DMS153 treated with DMSO at 0.1 percent for 48 hours (cell line): ENCODE measurements around the gene DPP6.

Source experiments
- DNase-seq: peaks from one replicate; lab custom pipeline; 2025; ENCODE audit not compliant: unreplicated experiment; lab: John Stamatoyannopoulos, UW

The DPP6 gene

GRCh38 chr7:154332811-154333580 is 280.8 kb downstream of the DPP6 start:
- DNase-seq: no peak

- DNase-seq: no peak
These were observed 284.1 kb downstream of the DPP6 start for GRCh38 chr7:154336295-154336694.

GRCh38 chr7:154338701-154339506 is 286.7 kb downstream of the DPP6 start:
- no peak for DNase-seq

GRCh38 chr7:154342971-154343633 is 290.9 kb downstream of the DPP6 start:
- no peak for DNase-seq

GRCh38 chr7:154343778-154344412 is 291.7 kb downstream of the DPP6 start:
- no peak for DNase-seq

- DNase-seq: no peak
These were observed 292.9 kb downstream of the DPP6 start for GRCh38 chr7:154345093-154345492.

- no peak for DNase-seq
These were observed 295.6 kb downstream of the DPP6 start for GRCh38 chr7:154347700-154348266.

GRCh38 chr7:154350892-154351291 is 298.7 kb downstream of the DPP6 start:
- no peak for DNase-seq

- no peak for DNase-seq
These were observed 301.2 kb downstream of the DPP6 start for GRCh38 chr7:154353355-154353767.

GRCh38 chr7:154364170-154364569 is 312.0 kb downstream of the DPP6 start:
- DNase-seq: no peak

- no peak for DNase-seq
These were observed 319.2 kb downstream of the DPP6 start for GRCh38 chr7:154371424-154371823.

GRCh38 chr7:154372011-154372601 is 319.9 kb downstream of the DPP6 start:
- DNase-seq: no peak

- no peak for DNase-seq
These were observed 321.8 kb downstream of the DPP6 start for GRCh38 chr7:154373956-154374355.

GRCh38 chr7:154375956-154376355 is 323.8 kb downstream of the DPP6 start:
- no peak for DNase-seq

GRCh38 chr7:154380771-154381170 is 328.6 kb downstream of the DPP6 start:
- no peak for DNase-seq

- DNase-seq: no peak
These were observed 330.8 kb downstream of the DPP6 start for GRCh38 chr7:154383045-154383444.

GRCh38 chr7:154385214-154385613 is 333.0 kb downstream of the DPP6 start:
- DNase-seq: no peak

GRCh38 chr7:154387252-154387651 is 335.1 kb downstream of the DPP6 start:
- DNase-seq: no peak

GRCh38 chr7:154388412-154388811 is 336.2 kb downstream of the DPP6 start:
- DNase-seq: no peak

- DNase-seq: no peak
These were observed 336.8 kb downstream of the DPP6 start for GRCh38 chr7:154388999-154389398.

- DNase-seq: no peak
These were observed 338.8 kb downstream of the DPP6 start for GRCh38 chr7:154390961-154391360.
